ENCODE measurements around the gene TRIM34.
"Not testable (repeated sequence)": the region's sequence is repeated elsewhere in the genome, so short reads cannot be mapped to it uniquely, and the experiment has no call there.

Gene TRIM34

GRCh38 chr11:5684646-5685362 lies 60.0 kb downstream of the TRIM34 start, which contains the start of gene TRIM5:
TRIM5 (minus strand) TSS chr11:5685074; CDS start chr11:5680177, 4,897 bp downstream.
- DNase-seq (ENCODE audit: low read depth): peak; percentile 85

GRCh38 chr11:5686426-5686825 lies 61.6 kb downstream of the TRIM34 start:
- no peak for DNase-seq (ENCODE audit: low read depth)

- no peak for DNase-seq (ENCODE audit: low read depth)
Measured at GRCh38 chr11:5688482-5688881, 63.7 kb downstream of the TRIM34 start.

DNA sequence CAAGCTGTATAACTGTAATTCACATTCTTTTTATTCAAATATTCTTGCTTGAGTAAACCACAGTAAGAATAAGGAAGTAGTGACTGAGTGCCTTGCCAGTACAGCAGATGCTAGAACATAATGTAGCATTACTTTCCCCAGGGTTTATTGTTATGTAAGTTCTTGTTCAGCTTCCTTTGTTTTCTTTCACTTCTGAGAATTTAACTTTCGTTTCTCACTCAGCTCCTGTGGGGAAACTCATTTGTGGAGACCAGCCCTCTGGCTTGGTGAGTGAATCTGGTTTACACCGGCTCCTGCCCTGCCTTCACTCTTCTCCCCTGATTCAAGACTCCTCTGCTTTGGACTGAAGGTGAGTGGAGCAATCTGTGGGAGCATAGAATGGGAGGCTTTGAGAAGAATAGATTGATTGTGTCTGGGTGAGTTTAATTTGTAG lies 64.8 kb downstream of the TRIM34 start, which contains the start of gene TRIM22:
Gene TRIM22 (plus strand): TSS at position 240 of the 433 bp plus-strand sequence. CDS start 6,443 bp downstream, outside the sequence.
- peak; percentile 31 for DNase-seq (ENCODE audit: low read depth)

DNA sequence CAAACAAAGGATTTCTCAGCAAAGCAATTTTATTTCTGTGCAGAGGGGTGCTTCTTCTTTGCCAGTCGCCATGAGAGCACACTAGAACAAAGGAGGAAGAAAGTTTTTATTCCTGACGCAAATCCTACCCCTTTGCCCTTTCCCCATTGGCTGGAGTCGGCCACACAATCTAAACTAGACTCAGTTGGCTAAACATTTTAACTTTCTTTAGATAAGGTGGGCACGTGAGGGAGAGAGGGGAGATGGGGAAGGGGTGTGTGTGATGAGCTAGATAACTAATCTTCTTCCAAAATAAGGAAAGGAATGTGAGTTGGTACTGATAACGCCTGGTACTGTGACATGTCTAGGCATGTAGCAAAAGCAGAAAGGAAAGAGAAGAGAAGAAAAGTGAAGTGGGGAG lies 65.4 kb downstream of the TRIM34 start:
- no peak for DNase-seq (ENCODE audit: low read depth)

- no peak for DNase-seq (ENCODE audit: low read depth)
Measured at GRCh38 chr11:5690736-5691135, 65.9 kb downstream of the TRIM34 start.

- not testable (repeated sequence) for DNase-seq (ENCODE audit: low read depth)
Measured at GRCh38 chr11:5691238-5691963, 66.6 kb downstream of the TRIM34 start.

DNA sequence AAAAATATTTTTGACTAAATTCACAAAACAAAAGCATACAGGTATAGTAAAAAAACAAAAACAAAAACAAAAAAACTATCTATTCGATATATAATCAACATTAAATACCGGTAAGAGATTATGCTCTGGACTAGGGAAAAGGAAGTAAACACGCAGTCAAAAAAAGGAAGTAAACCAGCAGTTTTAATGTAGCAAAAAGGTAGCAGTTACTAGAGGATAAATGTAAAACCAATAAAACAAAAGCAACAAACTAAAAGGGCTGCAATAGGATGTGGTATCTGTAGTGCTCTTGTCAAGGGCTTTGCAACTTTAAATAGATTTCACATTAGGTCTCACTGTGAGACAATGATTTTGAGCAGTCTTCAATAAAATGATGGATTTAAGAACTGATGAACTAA lies 67.2 kb downstream of the TRIM34 start:
- no peak for DNase-seq (ENCODE audit: low read depth)
